HG03103 (cell line): ENCODE results near the gene CEP192.
A peak's percentile ranks its signal among the peaks of the same experiment; 100 is the strongest.
"Not testable (repeated sequence)": the region's sequence is repeated elsewhere in the genome, so short reads cannot be mapped to it uniquely, and the experiment has no call there.

Source experiments
- ATAC-seq: cut with Tn5 transposase; IDR thresholded peaks from one replicate; pipeline ENCODE4 v1.9.1; 2021; ENCODE audit warnings: low read depth; ENCODE audit not compliant: unreplicated experiment

Gene CEP192

DNA sequence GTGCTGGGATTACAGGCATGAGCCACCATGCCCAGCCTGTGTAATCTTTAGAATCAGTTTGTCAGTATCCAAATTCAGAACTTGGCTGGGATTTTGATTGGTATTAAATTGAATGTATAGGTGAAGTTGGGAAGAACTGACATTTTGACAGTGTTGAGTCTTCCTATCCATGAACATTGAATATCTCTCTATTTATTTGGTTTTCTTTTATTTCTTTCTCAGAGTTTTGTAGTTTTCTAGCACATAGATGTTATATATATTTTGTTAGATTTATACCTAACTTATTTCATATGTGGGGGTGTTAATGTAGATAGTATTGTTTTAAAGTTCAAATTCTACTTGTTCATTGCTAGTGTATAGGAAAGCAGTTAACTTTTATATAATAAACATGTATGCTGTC, 31.5 kb downstream of the CEP192 start:
- no peak for ATAC-seq

DNA sequence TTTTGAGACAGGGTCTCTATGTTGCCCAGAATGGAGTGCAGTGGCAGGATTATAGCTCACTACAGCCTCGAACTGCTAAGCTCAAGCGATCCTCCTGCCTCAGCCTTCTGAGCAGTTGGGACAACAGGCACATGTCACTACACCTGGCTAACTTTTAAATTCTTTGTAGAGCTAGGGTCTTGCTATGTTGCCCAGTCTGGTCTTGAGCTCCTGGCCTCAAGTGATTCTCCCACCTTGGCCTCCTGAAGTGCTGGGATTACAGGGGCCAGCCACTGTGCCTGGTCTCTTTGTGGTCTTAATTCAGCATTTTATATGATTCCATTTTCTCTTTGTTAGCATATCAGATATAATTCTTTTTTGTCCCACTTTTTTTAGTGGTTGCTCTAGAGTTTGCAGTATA, 34.1 kb downstream of the CEP192 start:
- ATAC-seq: no peak

DNA sequence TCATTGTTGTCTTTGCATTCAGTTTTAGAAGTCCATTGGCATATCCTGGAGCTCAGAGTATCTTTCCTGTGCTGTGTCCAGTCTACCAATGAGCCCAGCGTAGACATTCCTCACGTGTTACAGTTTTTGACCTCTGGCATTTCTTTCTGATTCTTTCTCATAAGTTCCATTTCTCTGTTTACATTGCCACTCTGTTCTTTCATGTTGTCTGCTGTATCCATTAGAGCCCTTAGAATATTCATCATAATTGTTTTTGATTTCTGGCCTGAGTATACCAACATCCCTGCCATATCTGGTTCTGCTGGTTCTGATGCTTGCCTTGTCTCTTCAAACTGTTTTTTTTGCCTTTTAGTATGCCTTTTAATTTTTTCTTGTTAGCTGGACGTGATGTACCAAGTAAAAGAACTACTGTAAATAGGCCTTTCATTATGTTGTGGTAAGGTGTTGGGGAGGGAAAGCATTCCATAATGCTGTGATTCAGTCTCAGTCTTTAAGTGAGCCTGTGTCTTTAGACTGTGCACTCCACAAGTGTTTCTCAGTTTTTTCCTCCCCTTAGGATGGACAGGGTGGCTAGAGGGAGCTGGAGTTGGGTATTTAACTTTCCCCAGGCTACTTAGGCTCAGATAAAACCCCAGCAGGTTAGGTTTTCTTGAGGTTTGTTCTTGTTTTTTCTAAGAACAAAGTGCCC, 35.6 kb downstream of the CEP192 start:
- ATAC-seq: no peak

DNA sequence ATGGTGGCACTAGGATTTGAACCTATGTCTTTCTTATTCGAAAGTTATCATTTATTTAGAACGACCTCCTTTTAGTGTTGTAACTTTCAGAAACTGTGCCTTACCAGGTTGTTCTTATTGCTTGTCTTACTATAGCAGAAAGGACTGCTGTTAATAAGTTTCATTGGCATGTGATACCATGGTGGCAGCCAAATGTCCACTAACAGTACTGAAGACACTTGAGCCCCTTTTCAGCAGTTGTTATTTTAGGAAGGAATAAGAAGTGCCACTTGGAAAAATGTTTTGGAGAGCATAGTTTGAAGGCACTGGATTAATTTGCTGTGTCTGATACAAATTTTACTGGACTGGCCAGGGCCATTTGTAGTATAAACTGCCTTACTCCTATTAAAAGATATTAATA, 37.7 kb downstream of the CEP192 start:
- no peak for ATAC-seq

DNA sequence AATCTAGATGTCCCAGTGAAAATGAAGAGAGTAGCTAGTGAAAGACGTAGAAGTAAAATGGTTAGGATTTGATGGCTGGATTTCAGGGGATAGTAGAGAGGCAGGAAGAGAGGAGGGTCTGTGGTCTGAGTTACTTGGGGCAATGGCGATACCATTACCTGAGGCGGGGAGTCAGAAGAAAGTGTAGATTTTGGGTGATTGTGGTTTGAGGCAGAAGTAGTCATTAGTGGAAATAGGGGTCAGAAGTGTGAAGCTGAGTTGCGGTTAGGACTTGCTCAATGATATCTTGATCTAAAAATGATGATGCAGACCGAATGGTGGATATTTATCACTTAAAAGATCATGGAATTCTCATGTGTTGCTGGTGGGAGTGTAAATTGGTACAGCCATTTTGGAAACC, 41.0 kb downstream of the CEP192 start:
- no peak for ATAC-seq

DNA sequence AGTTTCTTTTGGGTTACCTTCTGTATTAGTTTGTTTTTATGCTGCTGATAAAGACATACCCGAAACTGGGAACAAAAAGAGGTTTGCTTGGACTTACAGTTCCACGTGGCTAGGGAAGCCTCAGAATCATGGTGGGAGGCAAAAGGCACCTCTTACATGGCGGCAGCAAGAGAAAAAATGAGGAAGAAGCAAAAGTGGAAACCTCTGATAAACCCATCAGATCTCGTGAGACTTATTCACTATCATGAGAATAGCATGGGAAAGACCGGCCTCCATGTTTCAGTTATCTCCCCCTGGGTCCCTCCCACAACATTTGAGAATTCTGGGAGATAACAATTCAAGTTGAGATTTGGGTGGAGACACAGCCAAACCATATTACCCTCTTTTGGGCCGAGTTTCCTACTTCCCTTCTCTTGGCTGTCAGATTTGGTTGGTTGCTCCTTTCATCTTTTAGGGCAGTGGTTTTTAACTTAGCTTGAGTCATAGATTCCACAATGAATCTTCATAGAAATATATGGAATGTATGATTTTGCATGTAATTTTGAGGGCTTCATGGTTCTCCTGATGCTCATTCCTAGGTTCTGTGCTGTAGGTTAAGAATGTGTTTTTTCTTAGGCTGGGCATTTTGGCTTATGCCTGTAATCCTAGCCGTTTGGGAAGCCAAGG, 44.2 kb downstream of the CEP192 start:
- ATAC-seq: no peak

DNA sequence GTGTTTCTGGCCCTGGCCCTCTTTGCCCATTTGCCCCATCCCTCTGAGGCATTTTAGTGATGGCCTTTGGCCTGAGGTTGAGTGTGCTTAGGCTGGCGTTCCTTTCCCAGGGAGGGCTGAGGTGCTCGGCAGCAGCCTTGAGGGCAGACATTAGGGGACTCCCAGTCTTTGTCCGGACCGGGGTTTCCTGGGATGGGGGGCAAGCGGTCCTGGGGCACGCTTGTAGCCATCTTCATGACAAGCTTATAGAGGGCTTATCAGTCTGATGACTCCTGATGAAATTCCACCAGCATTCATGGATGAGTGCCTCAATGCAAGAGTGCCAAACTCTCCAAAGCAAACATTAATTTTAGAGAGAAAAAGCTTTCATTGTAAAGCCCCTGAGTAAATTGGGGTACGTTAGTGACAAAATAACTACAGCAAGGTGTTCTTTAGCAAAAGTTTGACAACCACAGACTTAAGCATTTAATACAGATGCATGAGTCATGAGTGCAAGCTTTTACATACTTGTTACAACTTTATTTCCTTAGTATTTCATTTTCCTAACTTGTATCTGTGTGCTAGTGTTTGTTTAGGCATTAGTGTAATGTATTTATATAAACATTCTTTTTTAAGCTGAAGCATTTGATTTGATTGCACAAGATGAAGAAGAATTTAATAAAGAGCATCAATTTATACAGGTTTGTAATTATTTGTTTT, 45.6 kb downstream of the CEP192 start:
- no peak for ATAC-seq

DNA sequence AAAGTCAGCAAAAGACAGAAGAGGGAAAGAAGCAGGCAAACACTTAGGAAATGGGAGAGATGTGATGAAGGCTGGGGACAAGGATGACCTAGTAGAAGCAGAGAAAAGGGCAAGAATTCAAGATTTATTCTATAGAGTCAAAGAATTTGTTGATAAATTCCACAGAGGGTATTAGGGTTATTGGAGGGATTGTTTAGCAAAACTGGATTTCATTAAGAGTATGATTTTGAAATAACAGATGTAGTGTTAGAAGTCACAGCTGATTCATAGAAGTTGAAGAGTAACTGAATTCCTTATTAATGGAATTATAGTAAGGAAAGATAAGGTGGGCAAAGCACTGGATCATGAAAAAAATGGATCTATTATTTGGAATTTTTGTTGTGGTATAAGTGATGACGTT, 48.6 kb downstream of the CEP192 start:
- no peak for ATAC-seq

DNA sequence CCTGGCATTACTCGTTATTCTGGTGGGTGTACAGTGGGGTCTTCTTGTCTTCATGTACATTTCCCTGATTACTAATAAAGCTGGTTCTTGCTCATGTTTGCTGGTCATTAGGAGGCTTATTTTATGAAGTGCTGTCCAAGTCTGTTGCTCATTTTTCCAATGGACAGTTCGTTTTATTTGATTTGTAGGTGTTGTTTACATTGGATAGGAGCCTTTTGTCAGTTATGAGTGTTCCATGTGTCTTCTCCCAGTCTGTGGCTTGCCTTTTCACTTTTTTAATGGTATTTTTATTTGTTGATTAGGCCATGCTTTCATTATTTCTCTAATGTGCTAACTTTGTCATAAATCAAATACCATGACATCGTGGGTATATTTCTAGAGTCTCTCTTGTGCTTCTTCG, 51.9 kb downstream of the CEP192 start:
- no peak for ATAC-seq

DNA sequence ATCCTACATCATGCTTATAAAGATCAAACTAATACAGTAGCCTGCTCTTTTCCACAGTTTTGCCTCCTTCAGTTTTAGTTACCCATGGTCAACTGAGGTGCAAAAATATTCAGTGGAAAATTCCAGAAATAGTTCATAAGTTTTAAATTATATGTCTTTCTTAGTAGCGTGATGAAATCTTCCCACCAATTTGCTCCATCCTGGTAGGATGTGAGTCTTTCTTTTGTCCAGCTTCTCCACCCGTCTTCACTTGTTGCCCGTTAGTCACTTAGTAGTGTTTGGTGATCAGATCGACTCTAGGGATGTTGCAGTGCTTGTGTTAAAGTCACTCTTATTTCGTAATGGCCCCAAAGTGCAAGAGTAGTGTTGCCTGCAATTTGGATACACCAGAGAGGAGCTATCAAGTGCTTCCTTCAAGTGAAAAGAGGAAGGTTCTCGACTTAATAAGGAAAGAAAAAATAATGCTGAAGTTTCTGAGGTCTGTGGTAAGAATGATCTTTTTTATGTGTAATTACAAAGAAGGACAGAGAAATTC, 57.0 kb downstream of the CEP192 start:
- no peak for ATAC-seq

DNA sequence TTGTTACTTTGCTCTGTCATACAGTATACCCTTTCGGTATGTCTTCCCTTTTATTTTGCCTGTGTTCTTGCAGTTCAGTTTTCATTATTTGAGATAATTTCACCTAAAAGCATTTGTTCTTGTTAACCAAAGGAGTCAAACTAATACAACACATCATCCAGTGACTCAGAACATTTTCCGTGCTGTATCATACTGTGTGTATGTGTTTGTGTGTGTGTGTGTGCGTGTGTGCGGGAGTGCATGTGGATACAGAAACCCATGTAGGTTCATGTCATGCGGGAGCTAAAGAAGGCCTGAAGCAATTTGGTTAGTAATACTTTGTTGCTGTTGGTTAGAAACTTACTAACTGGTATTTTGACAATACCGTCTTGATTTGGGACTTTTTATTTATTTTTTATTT, 60.0 kb downstream of the CEP192 start:
- ATAC-seq: no peak

DNA sequence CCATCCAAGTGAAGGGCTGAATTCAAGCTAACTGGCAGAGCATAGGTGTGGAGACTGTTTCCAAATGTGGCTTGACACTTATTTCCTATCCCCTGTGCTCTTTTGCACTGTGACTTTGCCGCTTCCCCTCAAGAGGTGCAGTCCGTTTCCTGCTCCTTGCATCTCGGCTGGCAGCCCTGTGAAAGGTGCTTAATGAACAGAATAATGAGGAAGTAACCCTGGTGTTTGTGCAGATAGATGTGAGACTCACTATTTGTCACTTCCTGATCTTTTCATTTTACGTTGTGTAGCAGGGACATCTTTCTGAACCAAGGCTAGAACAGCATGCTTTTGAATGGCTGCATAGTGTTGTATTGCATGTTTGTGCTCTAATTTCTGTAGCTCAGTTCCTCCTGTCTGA, 60.8 kb downstream of the CEP192 start:
- ATAC-seq: peak; percentile 65

DNA sequence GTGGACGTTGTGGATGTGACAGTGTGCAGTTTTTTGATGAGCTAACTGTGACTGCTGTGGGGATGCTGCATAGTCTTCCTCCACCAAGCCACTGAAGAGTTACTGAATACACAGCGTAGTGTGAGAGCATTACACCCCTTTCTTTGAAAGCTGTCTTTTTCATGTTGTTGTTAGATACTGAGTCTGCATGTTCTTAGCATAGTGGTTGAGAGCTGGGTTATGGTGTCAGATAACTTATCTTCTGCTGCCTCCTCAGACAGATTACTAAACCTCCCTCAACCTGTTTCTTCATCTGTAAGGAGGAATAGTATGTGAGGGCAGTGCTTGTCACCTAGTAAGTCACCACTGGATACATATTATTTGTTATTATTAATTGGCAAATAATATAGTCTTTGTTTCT, 63.2 kb downstream of the CEP192 start:
- ATAC-seq: no peak

DNA sequence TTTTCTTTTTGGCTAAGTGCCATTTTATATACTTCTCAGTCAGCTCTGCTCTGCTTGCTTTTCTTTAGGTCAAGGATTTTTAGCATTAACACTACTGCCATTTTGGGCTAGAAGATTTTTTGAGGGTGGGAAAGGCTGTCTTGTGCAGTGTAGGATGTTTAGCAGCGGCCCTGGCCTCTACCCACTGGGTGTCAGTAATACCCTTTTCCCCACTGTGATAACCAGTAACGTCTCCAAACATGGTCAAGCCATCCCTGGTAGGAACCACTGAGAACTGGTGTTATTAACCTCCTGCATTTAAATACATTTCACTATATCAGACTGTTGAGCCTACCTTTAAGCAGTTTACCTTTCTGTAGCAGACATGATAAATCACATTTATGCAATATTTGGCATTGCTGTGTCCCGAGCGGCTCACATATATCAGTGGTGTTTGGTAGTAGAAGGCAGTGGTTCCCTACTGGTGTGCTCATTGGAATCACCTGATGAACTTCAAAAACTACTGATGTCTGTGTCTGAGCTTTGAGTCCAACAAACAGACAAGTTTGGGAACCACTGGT, 70.5 kb downstream of the CEP192 start:
- no peak for ATAC-seq

DNA sequence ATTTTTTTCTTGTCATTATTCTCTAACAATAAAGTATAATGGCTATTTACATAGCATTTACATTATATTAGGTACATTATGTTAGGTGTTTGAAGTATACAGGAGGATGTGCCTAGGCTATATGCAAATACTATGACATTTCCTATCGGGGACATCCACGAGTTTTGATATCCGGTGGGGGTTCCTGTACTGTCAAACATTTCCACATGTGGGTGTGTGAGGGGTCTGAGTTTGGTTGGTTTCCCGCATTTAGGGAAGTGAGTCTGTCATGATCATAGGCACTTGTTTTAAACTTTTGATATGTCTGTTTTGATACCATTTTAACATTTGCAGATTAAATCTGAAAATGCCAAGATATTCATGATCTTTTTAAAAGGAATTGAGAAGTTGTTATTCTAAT, 76.0 kb downstream of the CEP192 start:
- ATAC-seq: no peak

DNA sequence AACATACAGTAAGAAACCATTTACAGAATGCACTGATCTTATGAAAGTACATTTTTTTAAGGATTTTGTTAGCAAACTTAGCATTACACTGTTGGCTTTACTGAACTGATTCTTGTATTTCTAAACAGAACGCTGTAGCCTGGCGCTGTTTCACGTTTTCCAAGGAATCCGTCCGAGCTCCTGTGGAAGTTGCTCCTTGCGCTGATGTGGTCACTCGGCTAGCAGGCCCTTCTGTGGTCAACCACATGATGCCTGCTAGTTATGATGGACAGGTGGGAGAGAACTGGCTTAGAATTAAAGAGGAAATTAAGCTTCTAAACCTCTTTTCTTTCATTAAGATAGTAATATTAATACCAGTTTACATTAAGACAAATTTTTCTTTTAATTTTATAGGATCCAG, 76.8 kb downstream of the CEP192 start:
- no peak for ATAC-seq

DNA sequence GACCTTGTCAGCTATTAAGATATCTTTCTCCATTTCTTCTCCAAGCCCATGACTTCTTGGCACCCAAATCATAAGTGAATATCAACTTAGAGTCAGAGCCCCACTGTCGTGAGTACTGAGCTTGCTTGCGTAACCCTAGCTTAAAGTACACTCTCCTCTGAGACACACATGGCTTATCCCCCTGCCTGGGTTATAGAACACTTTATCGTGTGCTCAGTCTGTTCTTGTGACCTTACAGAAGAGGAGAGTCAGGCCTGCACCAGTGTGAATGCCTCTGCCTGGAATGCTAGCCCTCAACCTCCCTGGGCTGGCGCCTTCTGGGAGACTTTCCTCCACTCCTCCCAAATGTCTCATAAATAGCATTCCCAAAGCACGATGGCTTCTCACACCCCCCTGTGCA, 79.3 kb downstream of the CEP192 start:
- ATAC-seq: no peak

DNA sequence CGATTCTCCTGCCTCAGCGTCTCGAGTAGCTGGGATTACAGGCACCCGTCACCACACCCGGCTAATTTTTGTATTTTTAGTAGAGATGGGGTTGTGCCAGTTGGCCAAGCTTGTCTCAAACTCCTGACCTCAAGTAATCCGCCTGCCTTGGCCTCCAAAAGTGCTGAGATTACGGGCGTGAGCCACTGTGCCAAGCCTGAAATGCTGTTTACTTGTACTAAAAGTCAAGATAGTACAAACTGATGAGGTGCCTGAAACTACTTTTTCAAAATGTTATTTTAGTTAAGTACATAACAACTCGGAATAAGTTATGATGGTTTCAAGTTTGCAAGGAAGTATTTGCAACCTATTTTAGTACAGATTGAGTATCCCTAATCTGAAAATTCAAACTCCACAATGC, 85.7 kb downstream of the CEP192 start:
- no peak for ATAC-seq

DNA sequence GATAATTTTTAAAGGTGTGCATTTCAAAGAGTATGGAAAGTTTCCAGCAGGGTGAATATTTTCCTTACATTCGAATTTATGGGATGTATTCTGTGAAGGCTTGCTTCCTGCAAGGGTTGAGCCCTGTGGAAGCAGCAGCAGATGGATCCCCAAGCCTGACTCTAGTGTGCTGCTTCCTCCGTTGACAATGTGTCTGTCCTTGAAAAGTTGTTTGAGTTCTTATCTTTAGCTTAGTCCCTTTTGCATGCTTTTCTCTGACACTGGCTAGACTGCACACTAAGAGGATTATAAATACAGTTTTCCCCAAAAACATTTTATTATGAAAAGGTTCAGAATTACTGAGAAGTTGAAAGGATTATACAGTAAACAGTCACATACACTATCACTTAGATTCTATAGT, 86.3 kb downstream of the CEP192 start:
- ATAC-seq: no peak

DNA sequence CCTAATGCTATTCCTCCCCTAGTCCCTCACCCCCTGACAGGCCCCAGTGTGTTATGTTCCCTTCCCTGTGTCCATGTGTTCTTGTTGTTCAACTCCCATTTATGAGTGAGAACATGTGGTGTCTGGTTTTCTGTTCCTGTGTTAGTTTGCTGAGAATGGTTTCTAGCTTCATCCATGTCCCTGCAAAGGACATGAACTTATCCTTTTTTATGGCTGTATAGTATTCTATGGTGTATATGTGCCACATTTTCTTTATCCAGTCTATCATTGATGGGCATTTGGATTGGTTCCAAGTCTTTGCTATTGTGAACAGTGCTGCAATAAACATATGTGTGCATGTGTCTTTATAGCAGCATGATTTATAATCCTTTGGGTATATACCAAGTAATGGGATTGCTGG, 86.9 kb downstream of the CEP192 start:
- ATAC-seq: not testable (repeated sequence)

DNA sequence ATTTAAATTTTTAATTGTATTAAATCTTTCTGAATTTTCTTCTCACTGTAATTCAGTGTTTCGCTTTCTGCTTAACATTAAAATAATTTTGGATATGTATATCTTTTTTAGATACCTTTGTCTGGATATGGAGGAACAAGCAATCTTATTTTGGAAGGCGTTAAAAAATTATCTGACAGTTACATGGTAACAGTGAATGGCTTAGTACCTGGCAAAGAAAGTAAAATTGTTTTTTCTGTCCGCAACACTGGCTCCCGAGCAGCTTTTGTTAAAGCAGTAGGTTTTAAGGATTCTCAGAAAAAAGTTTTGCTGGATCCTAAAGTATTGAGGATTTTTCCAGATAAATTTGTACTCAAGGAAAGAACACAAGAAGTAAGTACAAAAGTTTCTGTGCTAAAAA, 95.7 kb downstream of the CEP192 start:
- ATAC-seq: no peak
